ENCODE results near the gene GPR152. TPM values are rescaled to one million over a fixed set of nuclear protein-coding genes. Genes with fewer than 3 reads are reported as not detected.
A peak's percentile ranks its signal among the peaks of the same experiment; 100 is the strongest.

GPR152 gene
- total and polyA plus RNA-seq, 7 donors, result not detected

- H3K27me3 ChIP-seq, result peaks cover 0 to under 1% (median 0%) of the 10 kb centered on the region in 3 donors
- H3K4me1 ChIP-seq, result peaks cover 0 to 38% (median 25%) of the 10 kb centered on the region in 4 donors
- 1% methylated on average over 97 of the region's 97 CpGs for WGBS, 2 donors
- peak overlapping the region; percentile 31 to 87 (median 71) for H3K4me3 ChIP-seq
- peak; percentile 98 for DNase-seq
- peak overlapping the region; percentile 88 to 99 (median 92) for H3K27ac ChIP-seq
- no peaks in the 10 kb centered on the region for H3K9me3 ChIP-seq
- intact Hi-C loops (cut with DNase I), result loop anchor here (2.0 kb wide), 1 partner anchor 18 kb away; no protein-coding TSS in a partner anchor
- TF ChIP-seq POLR2A (IDR thresholded peaks at IDR 0.05) (no peak), CTCF (IDR thresholded peaks at IDR 0.05) (no peak), POLR2AphosphoS5 (IDR thresholded peaks at IDR 0.05) (peak; percentile 71 to 86 (median 81))
- H3K36me3 ChIP-seq, result no peaks in the 10 kb centered on the region
Measured at GRCh38 chr11:67420646-67421429, 31.7 kb downstream of the GPR152 start.

- no peak for DNase-seq
- H3K36me3 ChIP-seq, result no peaks in the 10 kb centered on the region
- peaks cover 0 to 44% (median 31%) of the 10 kb centered on the region in 4 donors for H3K4me1 ChIP-seq
- no peaks in the 10 kb centered on the region for H3K9me3 ChIP-seq
- peak overlapping the region; percentile 31 to 87 (median 71) for H3K4me3 ChIP-seq
- intact Hi-C loops (cut with DNase I), result loop anchor here (2.0 kb wide), 1 partner anchor 17 kb away; no protein-coding TSS in a partner anchor
- peak overlapping the region; percentile 88 to 99 (median 92) for H3K27ac ChIP-seq
- 26 to 35% methylated on average over 15 of the region's 15 CpGs for WGBS, 2 donors
- H3K27me3 ChIP-seq, result peaks cover 0 to 5% (median 2%) of the 10 kb centered on the region in 3 donors
- TF ChIP-seq POLR2A (IDR thresholded peaks at IDR 0.05) (no peak), EP300 (IDR thresholded peaks at IDR 0.05) (no peak), CTCF (IDR thresholded peaks at IDR 0.05) (no peak)
Measured at GRCh38 chr11:67420147-67420645, 32.3 kb downstream of the GPR152 start.

GRCh38 chr11:67419325-67420049 lies 33.0 kb downstream of the GPR152 start:
- H3K4me3 ChIP-seq, result no peak overlapping the region
- peak overlapping the region in 2 of 4 donors; percentile 93 to 99 for H3K27ac ChIP-seq
- TF ChIP-seq CTCF (IDR thresholded peaks at IDR 0.05) (no peak), EP300 (IDR thresholded peaks at IDR 0.05) (no peak), POLR2AphosphoS5 (IDR thresholded peaks at IDR 0.05) (no peak), POLR2A (IDR thresholded peaks at IDR 0.05) (no peak)
- H3K27me3 ChIP-seq, result peaks cover 0 to 9% (median 5%) of the 10 kb centered on the region in 3 donors
- 90 to 91% methylated on average over 21 of the region's 21 CpGs for WGBS, 2 donors
- no peaks in the 10 kb centered on the region for H3K9me3 ChIP-seq
- H3K4me1 ChIP-seq, result peaks cover 0 to 49% (median 35%) of the 10 kb centered on the region in 4 donors
- no peaks in the 10 kb centered on the region for H3K36me3 ChIP-seq
- DNase-seq, result no peak
- intact Hi-C loops (cut with DNase I), result loop anchor here (2.0 kb wide), 1 partner anchor 17 kb away; no protein-coding TSS in a partner anchor

GRCh38 chr11:67418476-67419281 lies 33.9 kb downstream of the GPR152 start:
- WGBS, 2 donors, result 56 to 78% methylated on average over 26 of the region's 26 CpGs
- H3K27ac ChIP-seq, result peak overlapping the region in 1 of 4 donors; percentile 14
- intact Hi-C loops (cut with DNase I), result no loop called here
- H3K36me3 ChIP-seq, result no peaks in the 10 kb centered on the region
- H3K9me3 ChIP-seq, result no peaks in the 10 kb centered on the region
- peaks cover 0 to 17% (median 5%) of the 10 kb centered on the region in 3 donors for H3K27me3 ChIP-seq
- no peak for DNase-seq
- TF ChIP-seq CTCF (IDR thresholded peaks at IDR 0.05), result no peak
- no peak for TF ChIP-seq POLR2AphosphoS5 (IDR thresholded peaks at IDR 0.05)
- TF ChIP-seq EP300 (IDR thresholded peaks at IDR 0.05), result no peak
- no peak for TF ChIP-seq POLR2A (IDR thresholded peaks at IDR 0.05)
- no peak overlapping the region for H3K4me3 ChIP-seq
- H3K4me1 ChIP-seq, result peaks cover 0 to 49% (median 35%) of the 10 kb centered on the region in 4 donors

Data from sigmoid colon (tissue), 7 donors.